ENCODE measurements around the gene GZMM. TPM values are rescaled to one million over a fixed set of nuclear protein-coding genes. Genes with fewer than 3 reads are reported as not detected.

GZMM gene
- total and polyA plus RNA-seq, 12 donors: 0.35 to 2.4 (median 1.2) TPM; not detected in 4

GRCh38 chr19:495402-496111, 48.3 kb upstream of the GZMM start:
- intact Hi-C loops (cut with DNase I): loop anchor here in 1 of 2 donors (10.0 kb wide), 1 partner anchor 151 kb away; the partner anchor contains the start of gene MIER2
- no peaks in the 10 kb centered on the region for H3K9me3 ChIP-seq (replicated peaks in 1 of 3)
- DNase-seq: peak in 1 of 7 donors; percentile 44
- peak; percentile 56 to 70 (median 64) for TF ChIP-seq CTCF (IDR thresholded peaks at IDR 0.05)
- TF ChIP-seq POLR2A (IDR thresholded peaks at IDR 0.05): no peak
- H3K27ac ChIP-seq: no peak overlapping the region
- peaks cover 2 to 9% of the 10 kb centered on the region in 2 donors for H3K4me1 ChIP-seq (replicated peaks in 1 of 2)
- no peaks in the 10 kb centered on the region for H3K36me3 ChIP-seq (replicated peaks in 1 of 2)
- H3K4me3 ChIP-seq: no peak overlapping the region
- peaks cover 19% of the 10 kb centered on the region for H3K27me3 ChIP-seq
- 16 to 49% (median 26%) methylated on average over 10 to 32 of the region's 32 CpGs for WGBS, 4 donors

GRCh38 chr19:496112-496665, 47.7 kb upstream of the GZMM start, which contains the start of gene MADCAM1:
Gene MADCAM1, plus strand, starts transcription at chr19:496486. Its CDS starts 14 bp downstream, at chr19:496500.
- Histone ChIP-seq H3K27ac (no peak within 1 kb of the TSS), H3K4me3 (no peak within 1 kb of the TSS), H3K9me3 (replicated peaks in 1 of 3) (no peaks in the 10 kb centered on the region), H3K36me3 (replicated peaks in 1 of 2) (no peaks in the 10 kb centered on the region), H3K4me1 (replicated peaks in 1 of 2) (peaks cover 2 to 9% of the 10 kb centered on the region in 2 donors), H3K27me3 (peaks cover 19% of the 10 kb centered on the region)
- TF ChIP-seq CTCF (IDR thresholded peaks at IDR 0.05) (no peak), POLR2A (IDR thresholded peaks at IDR 0.05) (no peak)
- DNase-seq: no peak
- WGBS, 4 donors: 3 to 8% (median 5%) methylated on average over 11 to 33 of the region's 33 CpGs
- intact Hi-C loops (cut with DNase I): loop anchor here in 1 of 2 donors (10.0 kb wide), 1 partner anchor 151 kb away; the partner anchor contains the start of gene MIER2

GRCh38 chr19:496986-497385, 46.9 kb upstream of the GZMM start:
- no peak for DNase-seq
- no peak overlapping the region for H3K4me3 ChIP-seq
- no peak for TF ChIP-seq POLR2A (IDR thresholded peaks at IDR 0.05)
- TF ChIP-seq CTCF (IDR thresholded peaks at IDR 0.05): no peak
- H3K27me3 ChIP-seq: peaks cover 19% of the 10 kb centered on the region
- intact Hi-C loops (cut with DNase I): loop anchor here in 1 of 2 donors (10.0 kb wide), 1 partner anchor 152 kb away; the partner anchor contains the start of gene MIER2
- no peaks in the 10 kb centered on the region for H3K9me3 ChIP-seq (replicated peaks in 1 of 3)
- H3K4me1 ChIP-seq (replicated peaks in 1 of 2): peaks cover 2 to 9% of the 10 kb centered on the region in 2 donors
- H3K27ac ChIP-seq: no peak overlapping the region
- H3K36me3 ChIP-seq (replicated peaks in 1 of 2): no peaks in the 10 kb centered on the region
- WGBS, 4 donors: 0 to 10% (median 7%) methylated on average over 1 to 17 of the region's 18 CpGs; no CpG with 5 or more reads in 1 of the 4 donors

GRCh38 chr19:497491-497868, 46.4 kb upstream of the GZMM start:
- Histone ChIP-seq H3K4me1 (replicated peaks in 1 of 2) (peaks cover 2 to 9% of the 10 kb centered on the region in 2 donors), H3K27me3 (peaks cover 19% of the 10 kb centered on the region), H3K4me3 (no peak overlapping the region), H3K36me3 (replicated peaks in 1 of 2) (no peaks in the 10 kb centered on the region), H3K27ac (no peak overlapping the region), H3K9me3 (replicated peaks in 1 of 3) (no peaks in the 10 kb centered on the region)
- 0 to 2% (median 1%) methylated on average over 3 to 32 of the region's 36 CpGs; no CpG with 5 or more reads in 1 of the 4 donors for WGBS, 4 donors
- DNase-seq: no peak
- TF ChIP-seq POLR2A (IDR thresholded peaks at IDR 0.05): no peak
- TF ChIP-seq CTCF (IDR thresholded peaks at IDR 0.05): no peak
- intact Hi-C loops (cut with DNase I): loop anchor here in 1 of 2 donors (10.0 kb wide), 1 partner anchor 153 kb away; the partner anchor contains the start of gene MIER2

Measured in adrenal gland (tissue), 12 donors.